HG03571 (cell line): Measurements from ENCODE around the gene NRCAM.
"Not testable (repeated sequence)": the region's sequence is repeated elsewhere in the genome, so short reads cannot be mapped to it uniquely, and the experiment has no call there.

Experiments
- ATAC-seq: cut with Tn5 transposase; IDR thresholded peaks from one replicate; pipeline ENCODE4 v1.9.1; 2021; ENCODE audit not compliant: unreplicated experiment

NRCAM gene

GRCh38 chr7:108348913-108349312 is 107.3 kb downstream of the NRCAM start:
- no peak for ATAC-seq

DNA sequence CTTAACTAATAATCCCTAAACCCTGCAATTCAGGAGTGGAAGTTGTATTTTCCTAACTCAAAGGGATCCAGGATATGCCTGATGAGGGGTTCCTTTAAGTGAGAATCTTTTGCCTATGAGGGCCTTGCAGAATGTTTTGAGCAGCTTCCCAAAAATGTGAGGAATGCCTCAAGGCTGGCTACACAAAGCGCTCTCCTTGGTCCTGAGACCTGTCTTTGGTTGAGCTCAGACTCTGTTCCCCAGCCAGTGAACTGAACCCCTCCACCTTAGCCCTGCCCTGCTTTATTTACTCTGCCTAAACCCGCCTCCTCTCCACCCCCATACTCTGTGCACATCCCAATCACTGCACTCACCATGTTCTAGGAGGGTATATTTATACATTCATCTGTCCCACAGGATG is 108.6 kb downstream of the NRCAM start:
- no peak for ATAC-seq

DNA sequence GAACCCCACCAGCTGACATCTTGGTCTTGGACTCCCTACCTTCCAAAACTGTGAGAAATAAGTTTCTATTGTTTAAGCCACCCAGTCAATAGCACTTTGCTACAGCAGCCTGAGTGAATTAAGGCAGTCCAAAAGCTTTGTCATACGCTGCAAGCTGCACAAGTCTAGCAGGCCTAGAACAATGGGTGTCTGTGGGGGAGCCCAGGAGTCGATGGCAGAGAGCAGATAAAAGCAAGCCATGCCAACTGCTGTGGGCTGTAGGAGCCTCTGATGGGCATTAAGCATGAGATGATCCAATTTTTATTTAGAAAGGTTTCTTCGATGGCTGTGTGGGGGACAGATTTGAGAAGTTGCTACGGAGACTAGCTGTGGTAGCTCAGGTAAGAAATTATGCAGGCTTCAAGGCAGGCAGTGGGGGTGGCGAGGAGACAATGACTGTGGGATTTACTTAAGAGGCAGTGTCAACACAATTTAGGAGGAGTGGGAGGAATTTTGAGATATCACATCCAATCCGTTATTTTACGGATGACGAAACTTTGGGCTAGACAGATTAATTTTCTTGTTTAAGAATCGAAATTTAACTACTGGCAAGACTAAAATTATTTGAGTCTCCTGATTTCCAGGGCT is 110.4 kb downstream of the NRCAM start:
- ATAC-seq: no peak

DNA sequence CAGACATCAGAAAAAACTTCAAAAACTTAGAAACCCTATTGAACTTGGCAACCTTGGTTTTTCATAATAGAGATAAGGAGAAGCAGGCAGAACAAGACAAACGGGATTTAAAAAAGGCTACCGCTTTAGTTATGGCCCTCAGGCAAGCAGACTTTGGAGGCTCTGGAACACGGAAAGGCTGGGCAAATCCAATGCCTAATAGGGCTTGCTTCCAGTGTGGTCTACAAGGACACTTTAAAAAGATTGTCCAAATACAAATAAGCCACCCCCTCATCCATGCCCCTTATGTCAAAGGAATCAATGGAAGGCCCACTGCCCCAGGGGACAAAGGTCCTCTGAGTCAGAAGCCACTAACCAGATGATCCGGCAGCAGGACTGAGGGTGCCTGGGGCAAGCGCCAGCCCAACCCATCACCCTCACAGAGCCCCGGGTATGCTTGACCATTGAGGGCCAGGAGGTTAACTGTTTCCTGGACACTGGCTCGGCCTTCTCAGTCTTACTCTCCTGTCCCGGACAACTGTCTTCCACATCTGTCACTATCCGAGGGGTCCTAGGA is 115.3 kb downstream of the NRCAM start:
- no peak for ATAC-seq

GRCh38 chr7:108340406-108340805 is 115.8 kb downstream of the NRCAM start:
- not testable (repeated sequence) for ATAC-seq

DNA sequence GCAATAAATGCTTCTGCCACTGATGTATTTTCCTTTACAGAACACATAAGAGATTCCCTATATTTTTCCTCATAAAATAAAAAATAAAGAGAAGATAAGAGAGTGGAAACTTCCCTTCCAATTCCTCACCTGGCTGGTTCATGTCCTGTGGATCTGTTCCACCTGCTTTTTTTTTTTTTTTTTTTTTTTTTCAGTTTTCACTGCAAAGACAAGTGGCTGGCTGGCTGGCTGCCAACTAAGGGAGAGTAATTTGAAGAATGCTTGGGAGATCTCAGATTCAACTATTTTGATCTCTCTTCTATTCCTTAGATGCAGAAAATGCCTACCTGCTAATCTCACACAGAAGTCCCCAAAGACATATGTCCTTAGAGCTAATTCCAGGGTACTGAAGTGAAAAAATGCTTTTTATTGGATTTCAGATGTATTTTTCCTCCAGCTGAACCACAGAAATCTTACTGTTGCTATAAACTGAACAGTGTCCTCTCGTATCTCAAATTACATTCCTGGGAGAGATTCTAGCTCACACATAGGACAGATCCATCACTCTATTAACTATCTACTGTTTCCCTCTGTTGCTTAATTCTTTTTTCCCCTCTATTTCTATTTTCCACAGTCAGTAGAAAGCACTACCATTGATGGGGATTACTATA is 120.8 kb downstream of the NRCAM start:
- ATAC-seq: no peak

DNA sequence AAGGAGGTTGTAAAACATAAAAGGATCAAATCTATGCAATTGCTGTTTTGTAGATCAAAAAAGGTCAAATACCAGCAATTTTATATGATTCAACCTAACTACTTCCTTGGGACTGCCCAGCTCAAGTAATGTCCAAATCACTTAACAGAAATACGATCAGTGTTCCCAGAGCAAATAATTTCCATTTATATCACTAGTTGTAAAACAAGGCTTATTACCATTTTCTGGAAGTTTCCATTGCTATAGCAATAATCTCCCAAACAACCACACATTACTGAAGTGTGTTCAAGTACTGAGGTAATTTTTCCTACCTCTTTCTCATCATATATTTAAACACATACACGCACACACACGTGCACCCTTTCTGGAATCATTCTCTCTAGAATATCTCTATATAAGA is 123.3 kb downstream of the NRCAM start:
- no peak for ATAC-seq

DNA sequence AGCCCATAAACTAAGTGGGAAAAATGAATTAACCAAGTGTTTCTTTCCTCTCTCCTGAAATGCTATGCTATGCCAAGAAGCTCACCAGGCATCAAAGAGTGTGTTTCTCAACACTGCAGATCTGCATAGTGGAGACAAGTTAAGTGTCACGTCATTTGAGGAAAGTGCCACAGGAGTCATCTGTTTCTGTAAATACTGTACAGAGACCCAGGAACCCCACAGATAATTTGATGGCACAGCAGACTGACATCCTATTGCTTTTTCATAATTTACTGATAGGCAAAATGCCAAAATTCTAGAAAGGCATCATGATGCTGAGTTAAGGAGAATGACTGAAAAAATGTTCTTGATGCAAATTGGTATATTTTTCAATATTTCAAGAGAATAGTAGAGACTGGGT is 124.3 kb downstream of the NRCAM start:
- no peak for ATAC-seq

GRCh38 chr7:108330227-108330626 is 126.0 kb downstream of the NRCAM start:
- no peak for ATAC-seq

DNA sequence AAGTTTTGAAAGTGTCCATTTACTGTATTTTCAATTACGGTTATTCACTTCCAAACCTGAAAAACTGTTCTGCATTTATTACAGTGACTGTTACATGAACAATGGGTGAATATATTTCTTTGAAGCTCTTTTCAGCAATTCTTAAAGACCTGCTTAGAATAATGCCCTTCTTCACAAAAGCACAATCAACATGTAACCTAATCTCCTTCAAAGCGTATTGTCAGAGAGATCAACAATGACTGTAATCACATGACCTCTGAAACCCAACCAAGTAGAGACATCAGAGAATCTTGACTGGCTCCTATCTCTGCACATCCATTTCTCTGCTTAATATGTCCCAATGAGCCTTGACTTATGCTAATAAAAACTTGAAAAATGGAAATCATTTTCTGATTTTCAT is 126.7 kb downstream of the NRCAM start:
- ATAC-seq: no peak

DNA sequence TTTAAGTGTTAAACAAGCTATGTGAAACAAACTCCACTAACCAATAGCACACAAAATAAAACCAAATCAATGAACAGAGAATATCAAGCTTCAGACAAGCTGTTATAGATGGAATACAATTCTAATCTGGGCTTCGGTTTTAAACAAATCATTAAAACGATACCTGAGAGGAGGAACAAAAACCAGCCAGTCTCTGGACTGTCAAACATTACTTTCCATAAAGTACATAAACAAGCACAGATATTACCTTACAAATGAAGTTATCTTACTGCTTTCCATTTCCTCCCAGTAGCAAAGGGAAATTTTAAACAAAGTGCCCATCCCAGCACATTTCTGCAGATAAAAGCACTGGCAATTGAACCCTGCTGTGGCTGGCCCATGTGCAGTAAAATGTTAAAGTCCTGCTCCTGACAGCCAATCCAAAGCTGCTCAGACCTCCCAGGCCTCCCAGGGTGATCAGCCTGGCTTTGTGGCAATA is 128.0 kb downstream of the NRCAM start:
- peak; percentile 67 for ATAC-seq

GRCh38 chr7:108327353-108327752 is 128.9 kb downstream of the NRCAM start:
- no peak for ATAC-seq

DNA sequence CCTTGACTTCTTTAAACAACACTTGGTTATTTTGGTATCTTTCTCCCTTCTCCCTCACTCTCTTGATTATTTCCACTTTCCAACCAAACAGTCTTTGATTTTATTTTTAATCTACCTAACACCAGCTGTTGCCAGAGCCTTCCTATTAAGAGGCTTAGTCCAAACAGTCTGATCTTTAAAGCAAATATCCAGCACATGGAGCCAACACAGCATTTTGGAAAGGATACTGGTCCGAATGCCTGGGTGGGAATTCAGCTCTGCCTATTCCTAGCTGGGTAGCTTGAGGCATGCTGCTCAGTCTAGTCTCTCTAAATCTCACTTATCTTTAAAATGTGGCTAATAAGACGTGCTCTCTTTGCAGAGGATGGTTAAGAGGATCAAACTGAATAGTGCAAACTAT is 129.3 kb downstream of the NRCAM start:
- ATAC-seq: no peak

- no peak for ATAC-seq
These were observed 131.9 kb downstream of the NRCAM start for GRCh38 chr7:108324053-108325038.

DNA sequence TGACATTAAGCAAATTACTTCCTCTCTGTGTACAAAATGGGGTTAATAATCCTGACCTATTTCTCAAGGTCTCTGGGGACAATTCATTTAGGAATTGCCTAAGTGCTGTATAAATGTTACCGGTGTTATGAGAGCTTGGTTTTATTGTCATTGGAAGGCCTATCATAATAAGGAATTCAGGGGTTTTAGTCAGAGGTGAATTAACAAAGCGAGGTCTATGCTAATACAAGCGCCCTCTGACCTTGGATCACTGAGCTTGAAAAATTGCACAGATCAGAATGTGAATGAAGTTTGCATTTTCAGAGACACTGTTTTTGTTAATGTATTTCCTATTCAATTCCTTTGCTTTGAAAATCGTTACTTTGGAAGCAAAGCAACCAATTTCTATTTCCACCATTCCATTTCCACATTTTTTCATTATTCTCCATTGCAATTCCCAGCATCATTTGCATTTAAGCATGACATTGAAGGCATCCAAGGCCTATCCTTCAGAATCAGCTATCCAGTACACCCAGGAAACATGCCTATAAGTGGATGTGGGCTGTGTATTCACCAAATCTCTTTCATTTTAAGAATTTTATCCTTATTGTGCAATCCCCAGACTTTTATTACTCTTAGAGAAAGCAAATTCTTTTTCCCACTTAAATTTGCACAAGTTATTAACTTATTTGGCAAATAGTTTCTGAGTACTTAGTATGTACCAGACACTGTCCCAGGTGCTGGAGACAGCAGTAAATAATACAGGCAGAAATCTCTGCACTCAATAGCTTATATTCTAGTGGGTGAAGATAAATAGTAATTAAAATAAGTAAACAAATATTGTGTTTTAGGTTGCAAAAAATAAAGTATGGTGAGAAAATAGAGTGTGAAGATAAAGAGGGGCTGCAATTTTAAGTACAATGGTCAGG is 133.1 kb downstream of the NRCAM start:
- no peak for ATAC-seq

DNA sequence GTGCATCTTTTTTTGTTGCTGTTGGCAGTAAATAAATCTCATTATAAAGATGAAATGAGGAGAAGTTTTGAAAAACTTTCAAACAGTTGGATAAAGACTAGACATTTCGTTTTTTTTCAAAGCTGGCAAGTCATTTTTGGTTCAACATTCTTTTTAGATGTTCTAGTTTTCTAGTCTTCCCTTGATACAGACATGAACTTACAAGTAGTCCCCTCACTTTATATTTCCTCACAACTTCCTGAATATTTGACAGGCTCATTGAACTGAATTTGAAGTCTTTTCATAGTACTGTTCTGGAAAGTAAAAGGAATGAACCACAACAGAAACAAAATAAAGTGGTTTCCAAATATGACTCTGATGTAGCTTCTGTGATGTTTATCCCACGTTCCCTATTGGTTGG is 134.2 kb downstream of the NRCAM start:
- ATAC-seq: no peak

DNA sequence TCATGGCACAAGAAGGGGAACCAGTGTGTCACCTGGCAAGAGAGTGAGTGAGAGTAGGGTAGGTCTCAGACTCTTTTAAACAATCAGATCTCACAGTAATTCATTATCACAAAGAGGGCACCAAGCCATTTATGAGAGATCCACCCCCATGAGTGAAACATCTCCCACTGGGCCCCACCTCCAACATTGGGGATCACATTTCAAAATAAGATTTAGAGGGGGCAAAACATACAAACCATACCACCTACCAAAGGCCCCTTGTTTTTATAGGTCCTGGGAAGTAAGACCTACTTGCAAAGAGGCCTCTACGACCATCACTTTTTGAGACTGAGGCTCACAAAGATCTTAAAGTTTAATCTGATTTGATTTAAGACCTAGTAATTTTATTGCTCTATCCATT is 134.9 kb downstream of the NRCAM start:
- no peak for ATAC-seq

- no peak for ATAC-seq
These were observed 139.5 kb downstream of the NRCAM start for GRCh38 chr7:108316708-108317107.

DNA sequence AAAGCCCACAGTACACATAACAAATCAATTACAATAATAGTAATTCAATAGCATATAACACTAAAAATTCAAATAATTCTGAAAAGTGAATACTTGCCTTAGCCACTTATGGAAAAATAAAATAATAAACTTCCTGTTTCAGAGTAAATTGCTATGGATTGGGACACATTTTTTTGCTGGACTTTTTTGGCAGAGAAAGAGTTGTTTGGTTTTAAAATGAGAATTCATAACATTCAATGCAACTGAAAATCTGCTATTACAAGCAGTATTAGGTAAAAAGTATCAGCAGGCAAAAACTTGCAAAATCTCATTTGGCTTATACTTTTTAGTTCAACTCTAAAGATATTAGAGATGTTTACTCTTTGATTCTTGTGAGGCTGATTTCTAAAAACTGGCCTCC is 141.7 kb downstream of the NRCAM start:
- ATAC-seq: no peak

DNA sequence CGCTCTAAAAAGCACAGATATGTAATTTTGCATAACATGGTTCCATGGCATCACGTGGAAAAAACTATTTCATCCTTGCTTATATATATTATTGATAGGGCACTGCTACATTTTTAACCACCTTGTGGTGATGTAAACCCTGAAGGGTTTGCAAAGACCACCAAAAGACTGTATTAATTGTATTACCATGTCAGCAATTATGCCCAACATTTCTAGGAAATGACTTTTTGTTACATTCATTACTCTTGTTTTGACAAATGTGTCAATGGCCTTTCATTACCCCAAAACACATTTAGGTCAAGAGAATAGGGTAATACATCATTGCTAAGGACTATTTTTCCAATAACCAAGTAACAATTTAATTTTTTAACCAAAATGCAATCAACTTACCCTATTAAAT is 142.2 kb downstream of the NRCAM start:
- no peak for ATAC-seq
